ENCODE measurements around the gene GRIK3.

Gene GRIK3

DNA sequence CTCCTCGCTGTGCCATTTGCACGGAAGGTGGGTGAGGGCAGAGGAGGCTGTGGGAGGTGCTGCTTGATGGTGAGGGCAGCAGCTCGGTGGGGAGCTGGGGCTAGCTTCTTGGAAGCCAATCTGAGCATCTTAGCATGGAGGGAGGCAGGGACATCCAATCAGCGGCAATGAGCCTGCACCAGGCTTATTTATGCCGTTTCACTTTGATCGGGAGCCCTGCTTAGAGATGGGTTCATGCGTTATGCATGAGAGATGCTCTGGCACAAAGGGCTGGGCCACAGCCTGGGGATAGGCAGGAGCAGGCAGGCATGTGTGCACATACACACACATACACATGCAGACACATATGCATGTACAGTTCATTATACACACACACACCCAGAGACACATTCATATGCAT is 220.2 kb downstream of the GRIK3 start:
- DNase-seq, result no peak

DNA sequence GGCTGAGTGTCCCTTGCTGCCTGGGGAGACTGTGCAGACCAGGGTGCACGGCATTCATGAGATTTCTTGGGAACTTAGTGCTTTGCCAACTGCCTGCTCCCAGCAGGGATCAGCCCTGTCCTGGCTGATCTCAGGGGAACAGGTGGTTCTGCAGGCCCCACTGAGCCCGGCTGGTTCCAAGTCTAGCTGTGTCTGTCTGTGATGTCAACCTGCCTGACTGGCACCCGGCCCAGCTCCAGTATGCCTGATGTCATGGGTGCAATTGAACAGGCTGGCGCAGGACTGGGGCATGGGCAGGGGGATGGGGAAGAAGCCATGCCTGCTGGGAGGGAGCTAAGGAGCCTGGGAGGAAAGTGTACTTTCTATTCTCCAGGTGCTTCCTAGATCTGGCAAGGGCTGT is 227.1 kb downstream of the GRIK3 start:
- no peak for DNase-seq

- no peak for DNase-seq
Measured at GRCh38 chr1:36805979-36806640, 228.2 kb downstream of the GRIK3 start.

- DNase-seq, result no peak
Measured at GRCh38 chr1:36804669-36805314, 229.5 kb downstream of the GRIK3 start.

GRCh38 chr1:36803868-36804570 is 230.3 kb downstream of the GRIK3 start:
- DNase-seq, result no peak

GRCh38 chr1:36802018-36802417 is 232.3 kb downstream of the GRIK3 start:
- DNase-seq, result no peak

GRCh38 chr1:36797761-36798160 is 236.6 kb downstream of the GRIK3 start:
- DNase-seq, result no peak

GRCh38 chr1:36796733-36797132 is 237.6 kb downstream of the GRIK3 start:
- DNase-seq, result no peak

DNA sequence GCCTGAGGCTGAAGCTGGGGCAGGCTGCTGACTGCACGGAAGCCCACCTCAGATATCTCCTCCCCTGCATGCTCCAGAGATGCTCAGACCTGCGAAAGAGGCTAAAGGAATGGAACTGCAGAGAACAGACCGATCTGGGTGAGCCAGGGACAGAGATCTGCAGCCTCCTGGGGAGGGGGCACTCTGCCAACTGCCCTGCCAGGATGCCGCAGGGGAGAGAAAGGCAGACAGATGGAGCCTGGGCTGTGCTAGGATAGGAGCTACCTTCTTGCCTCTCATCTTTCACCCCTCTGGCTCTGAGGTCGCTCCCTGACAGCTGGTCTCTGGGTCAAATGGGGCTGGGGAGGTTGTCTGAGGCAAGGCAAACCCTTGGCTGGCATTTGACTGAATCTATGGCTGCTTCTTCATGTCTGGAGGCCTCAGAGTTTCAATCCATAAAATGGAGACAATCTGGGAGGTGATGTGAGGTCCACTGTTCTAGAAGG is 238.2 kb downstream of the GRIK3 start:
- DNase-seq, result no peak

- DNase-seq, result no peak
Measured at GRCh38 chr1:36794460-36794859, 239.9 kb downstream of the GRIK3 start.

DNA sequence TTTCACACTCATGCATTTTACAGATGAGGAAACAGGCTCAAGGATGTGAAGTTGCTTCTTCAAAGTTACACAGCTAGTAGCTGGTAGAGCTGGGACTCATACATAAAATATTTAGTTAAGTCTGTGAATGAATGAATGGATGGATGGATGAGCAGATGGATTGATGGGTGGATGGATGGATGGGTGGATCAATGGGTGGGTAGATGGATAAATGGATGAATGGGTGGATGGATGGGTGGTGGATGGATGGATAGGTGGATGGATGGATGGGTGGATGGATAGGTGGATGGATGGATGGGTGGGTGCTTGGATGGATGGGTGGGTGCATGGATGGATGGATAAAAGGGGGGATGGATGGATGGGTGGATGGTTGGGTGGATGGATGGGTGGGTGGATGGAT is 240.9 kb downstream of the GRIK3 start:
- DNase-seq, result no peak

- DNase-seq, result no peak
Measured at GRCh38 chr1:36792292-36792691, 242.0 kb downstream of the GRIK3 start.

DNA sequence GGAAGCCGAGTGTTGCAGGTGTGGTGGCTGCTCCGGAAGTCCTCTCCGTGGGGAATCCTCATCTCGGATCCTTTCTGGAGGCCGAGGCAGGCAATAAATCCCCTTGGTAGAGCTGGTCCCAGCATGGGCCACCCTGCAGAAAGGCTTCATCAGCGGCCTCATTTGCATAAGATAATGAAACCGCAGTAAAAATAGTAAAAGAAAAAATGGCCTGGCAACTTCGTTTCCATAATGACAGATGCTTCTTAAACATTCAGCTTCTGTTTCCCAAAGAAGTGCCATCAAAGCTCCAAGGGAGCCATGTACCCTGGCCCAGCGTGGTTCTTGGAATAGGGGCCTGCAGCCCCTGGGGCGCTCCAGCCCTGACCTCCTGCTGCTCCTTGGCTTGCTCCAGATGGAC is 244.1 kb downstream of the GRIK3 start:
- no peak for DNase-seq

DNA sequence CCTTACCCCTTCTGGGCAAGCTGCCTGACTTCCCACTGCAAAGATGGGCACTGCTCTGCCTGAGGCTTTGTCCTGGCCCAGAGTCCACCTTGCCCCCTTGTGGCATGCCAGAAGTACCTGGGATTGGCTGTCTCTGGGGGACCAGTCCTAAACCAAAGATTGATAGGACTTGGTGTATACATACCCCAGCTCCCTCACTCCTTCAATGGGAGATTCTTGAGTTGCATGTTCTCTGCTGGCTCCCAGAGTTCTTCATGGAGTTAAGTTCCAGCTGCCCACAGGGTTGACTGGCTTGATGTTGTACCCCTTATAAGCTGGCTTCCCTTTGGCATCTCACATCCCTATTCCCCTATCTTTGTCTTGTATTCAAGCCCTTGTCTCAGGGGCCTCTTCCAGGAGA is 244.8 kb downstream of the GRIK3 start:
- no peak for DNase-seq

GRCh38 chr1:36787312-36787913 is 246.9 kb downstream of the GRIK3 start:
- DNase-seq, result peak; percentile 32

- DNase-seq, result no peak
Measured at GRCh38 chr1:36786425-36786824, 247.9 kb downstream of the GRIK3 start.

- DNase-seq, result no peak
Measured at GRCh38 chr1:36784147-36784859, 250.0 kb downstream of the GRIK3 start.

- no peak for DNase-seq
Measured at GRCh38 chr1:36783475-36783874, 250.8 kb downstream of the GRIK3 start.

DNA sequence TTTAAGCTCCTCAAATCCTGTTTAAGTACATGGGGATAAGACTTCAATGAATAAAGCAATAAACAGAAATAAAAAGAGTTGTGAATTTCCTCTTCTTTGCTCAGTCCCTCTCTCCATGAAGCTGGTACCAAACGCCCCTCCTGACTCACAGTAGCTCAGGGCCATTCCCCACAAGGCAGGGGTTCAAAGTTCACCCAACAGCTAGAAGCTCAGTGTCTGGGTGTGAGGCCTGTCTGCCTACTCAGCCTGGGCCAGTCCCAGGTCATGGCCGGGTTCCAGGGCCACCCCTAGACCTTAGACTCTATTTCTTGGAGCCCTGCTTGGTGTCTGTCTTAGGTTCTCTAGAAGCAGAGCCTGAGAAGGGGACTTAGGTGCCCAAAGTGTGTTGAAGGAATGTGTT is 251.5 kb downstream of the GRIK3 start:
- DNase-seq, result no peak

GRCh38 chr1:36782085-36782484 is 252.2 kb downstream of the GRIK3 start:
- DNase-seq, result no peak

- DNase-seq, result peak; percentile 59
Measured at GRCh38 chr1:36781098-36781497, 253.2 kb downstream of the GRIK3 start.

GRCh38 chr1:36778740-36779139 is 255.6 kb downstream of the GRIK3 start:
- DNase-seq, result no peak

Measured in DMS79 treated with DMSO at 0.1 percent for 48 hours (cell line).